D721Med (cell line): ENCODE results near the gene ROR1.
"Not testable (repeated sequence)": the region's sequence is repeated elsewhere in the genome, so short reads cannot be mapped to it uniquely, and the experiment has no call there.

Experiments
- DNase-seq: peaks from one replicate; pipeline ENCODE4 v3.0.0; 2011; ENCODE audit warnings: low spot score; ENCODE audit not compliant: insufficient read length
- FAIRE-seq: peaks from 2 replicates; lab custom pipeline; 2011; peaks lifted over from hg19 to GRCh38; lab: Jason Lieb, UNC
- TF ChIP-seq, protein P1 (sequence below): IDR thresholded peaks from 2 replicates; pipeline ENCODE4 v1.5.1; 2012; ENCODE audit warnings: mild to moderate bottlenecking, control low read depth; ENCODE audit not compliant: insufficient read depth; ENCODE audit errors: missing control alignments

Gene ROR1

DNA sequence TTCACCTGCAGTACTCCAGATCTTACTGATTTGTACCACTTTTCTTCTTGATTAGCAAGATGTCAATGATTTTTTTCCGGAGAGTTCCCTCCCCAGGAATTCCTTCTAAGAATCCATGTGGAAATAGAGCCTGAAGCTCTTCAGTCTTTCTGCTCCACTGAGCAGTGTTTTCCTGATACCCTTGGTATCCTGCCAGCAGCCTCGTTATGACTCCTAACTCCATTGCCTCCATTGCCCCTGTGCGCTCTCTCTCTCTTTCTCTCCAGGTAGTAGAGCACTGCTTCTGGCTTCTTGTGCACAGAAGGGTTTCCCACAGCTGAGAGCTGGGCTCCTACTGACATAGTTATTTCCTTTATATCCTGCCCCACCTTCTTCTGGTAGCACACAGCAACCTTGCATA, 441.8 kb downstream of the ROR1 start:
- TF ChIP-seq, protein P1, sequence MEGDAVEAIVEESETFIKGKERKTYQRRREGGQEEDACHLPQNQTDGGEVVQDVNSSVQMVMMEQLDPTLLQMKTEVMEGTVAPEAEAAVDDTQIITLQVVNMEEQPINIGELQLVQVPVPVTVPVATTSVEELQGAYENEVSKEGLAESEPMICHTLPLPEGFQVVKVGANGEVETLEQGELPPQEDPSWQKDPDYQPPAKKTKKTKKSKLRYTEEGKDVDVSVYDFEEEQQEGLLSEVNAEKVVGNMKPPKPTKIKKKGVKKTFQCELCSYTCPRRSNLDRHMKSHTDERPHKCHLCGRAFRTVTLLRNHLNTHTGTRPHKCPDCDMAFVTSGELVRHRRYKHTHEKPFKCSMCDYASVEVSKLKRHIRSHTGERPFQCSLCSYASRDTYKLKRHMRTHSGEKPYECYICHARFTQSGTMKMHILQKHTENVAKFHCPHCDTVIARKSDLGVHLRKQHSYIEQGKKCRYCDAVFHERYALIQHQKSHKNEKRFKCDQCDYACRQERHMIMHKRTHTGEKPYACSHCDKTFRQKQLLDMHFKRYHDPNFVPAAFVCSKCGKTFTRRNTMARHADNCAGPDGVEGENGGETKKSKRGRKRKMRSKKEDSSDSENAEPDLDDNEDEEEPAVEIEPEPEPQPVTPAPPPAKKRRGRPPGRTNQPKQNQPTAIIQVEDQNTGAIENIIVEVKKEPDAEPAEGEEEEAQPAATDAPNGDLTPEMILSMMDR = no peak
- FAIRE-seq = no peak
- no peak for DNase-seq

DNA sequence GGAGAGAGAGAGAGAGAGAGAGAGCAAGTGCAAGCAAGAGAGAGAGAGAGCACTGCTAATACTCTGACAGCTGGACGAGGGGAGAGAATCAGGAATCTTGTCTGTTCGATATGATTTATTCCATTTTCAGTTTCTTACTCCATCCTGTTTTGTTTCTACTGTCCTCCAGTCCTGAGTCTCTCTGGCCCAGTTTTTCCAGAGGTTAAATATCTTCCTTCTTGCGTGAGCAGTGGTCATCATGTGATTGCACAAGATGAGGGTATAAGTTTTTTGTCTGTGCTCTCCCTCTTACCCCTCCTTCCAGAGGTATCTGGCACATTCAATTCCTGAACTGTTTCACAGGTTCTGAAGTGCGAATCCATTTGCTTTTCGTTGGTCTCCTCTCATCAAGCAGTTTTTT, 446.4 kb downstream of the ROR1 start:
- TF ChIP-seq, protein P1 = no peak
- no peak for FAIRE-seq
- no peak for DNase-seq

DNA sequence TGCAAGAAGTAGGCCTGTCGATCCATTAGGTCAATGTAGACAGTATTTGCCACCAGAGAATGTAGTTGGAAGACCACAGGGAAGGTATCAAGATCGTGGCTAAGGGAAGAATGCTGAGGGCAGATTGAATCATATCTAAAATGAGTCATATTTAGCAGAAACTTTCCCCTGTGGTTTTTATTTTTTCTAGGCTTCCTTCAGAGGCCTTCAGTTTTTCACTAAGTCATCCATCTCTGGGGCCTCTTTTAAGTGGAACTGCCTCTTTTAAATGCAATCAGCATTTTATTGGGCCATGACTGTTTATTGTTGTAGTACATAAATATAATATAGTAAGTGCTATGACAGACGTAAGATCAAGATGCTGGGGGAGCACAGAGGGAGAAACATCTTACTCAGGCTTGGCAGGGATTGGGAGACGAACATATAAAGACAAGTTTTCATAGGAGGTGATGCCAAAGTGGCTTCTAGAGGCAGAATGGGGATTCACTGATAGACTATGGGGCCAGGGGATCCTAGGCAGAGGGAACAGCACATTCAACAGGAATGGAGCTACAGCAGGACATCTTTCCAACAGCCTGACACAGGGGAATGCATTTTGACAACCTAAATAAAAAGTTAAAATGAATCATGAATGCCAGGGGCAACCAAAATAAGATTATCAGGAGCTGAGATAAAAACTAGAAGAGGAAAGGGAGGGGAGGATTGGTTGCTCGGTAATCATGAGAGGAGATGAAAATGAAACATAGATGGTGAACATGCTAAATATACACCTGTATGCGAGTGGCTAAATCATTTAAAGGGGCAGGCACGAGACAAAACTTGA, 449.7 kb downstream of the ROR1 start:
- no peak for DNase-seq
- TF ChIP-seq, protein P1 = no peak
- no peak for FAIRE-seq

DNA sequence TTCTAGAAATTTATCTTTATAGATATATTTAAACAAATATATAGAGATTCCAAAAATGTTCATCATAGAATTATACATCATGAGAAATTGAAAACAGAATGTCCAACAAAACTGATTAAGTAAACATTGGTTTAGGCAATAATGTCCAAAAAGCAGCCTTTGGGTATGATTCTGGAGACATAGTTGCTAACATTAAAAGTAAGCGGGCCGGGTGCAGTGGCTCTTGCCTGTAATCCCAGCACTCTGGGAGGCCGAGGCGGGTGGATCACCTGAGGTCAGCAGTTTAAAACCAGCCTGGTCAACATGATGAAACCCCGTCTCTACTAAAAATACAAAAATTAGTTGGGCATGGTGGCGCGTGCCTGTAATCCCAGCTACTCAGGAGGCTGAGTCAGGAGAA, 450.4 kb downstream of the ROR1 start:
- not testable (repeated sequence) for FAIRE-seq, DNase-seq

DNA sequence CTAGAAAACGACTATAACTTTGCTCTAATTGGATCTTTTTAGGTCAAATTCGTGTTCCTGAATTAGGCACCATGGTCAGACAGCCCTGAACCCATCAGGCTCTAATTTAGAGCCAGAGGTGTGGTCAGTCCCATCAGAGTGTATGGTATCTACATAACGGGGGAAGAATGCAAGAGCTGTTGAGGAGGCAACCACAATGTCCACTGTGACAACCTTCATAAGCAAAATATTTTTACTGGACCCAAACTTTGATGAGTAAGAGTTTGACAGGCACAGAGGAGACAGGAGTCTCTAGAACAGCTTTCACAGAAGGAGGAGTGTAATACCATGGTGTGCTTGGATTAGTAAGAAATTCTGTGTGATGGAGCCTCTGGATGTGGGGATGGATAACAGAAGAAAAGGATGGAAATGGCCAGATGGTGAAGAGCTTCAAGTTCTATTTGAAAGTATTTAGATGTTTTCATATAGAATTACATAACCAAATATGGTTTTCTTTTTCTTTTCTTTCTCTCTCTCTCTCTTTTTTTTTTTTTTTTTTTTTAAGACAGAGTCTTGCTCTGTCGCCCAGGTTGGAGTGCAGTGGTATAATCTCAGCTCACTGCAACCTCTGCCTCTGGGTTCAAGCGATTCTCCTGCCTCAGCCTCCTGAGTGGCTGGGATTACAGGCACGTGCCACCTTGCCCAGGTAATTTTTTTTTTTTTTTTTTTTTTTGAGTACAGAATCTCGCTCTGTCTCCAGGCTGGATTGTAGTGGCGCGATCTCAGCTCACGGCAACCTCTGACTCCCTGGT, 454.5 kb downstream of the ROR1 start:
- TF ChIP-seq, protein P1 = no peak
- DNase-seq = no peak
- no peak for FAIRE-seq

DNA sequence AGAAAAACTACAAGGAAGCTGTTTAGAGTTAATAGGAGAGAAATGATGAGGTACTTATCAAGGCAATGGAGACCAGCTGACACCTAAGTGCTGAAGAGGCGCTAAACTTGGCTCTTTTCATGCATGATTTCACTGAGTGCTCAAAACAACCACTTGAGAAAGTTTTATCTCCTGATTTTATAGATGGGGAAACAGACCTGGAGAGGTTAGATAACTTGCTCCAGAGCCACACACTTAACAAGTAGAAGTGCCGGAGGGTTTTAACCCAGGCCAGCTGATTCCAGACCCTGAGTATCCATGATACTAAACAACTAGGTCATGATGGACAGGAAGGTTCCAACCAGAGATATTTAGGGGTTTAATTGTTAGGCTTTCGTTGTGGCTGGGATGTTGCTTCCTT, 455.5 kb downstream of the ROR1 start:
- TF ChIP-seq, protein P1 = no peak
- DNase-seq (no peak), FAIRE-seq (no peak)
